Activated CD8-positive, alpha-beta memory T cell treated with anti-CD3 and anti-CD28 coated beads for 1 hour (primary cell): ENCODE measurements around the gene ZNF451.

Source experiments
- DNase-seq, 2 donors: peaks; one replicate each; pipeline ENCODE4 v3.0.0-alpha.2; 2020; ENCODE audit warnings: low read depth in 1 of 2; ENCODE audit errors: extremely low read depth in 1 of 2

Gene ZNF451

DNA sequence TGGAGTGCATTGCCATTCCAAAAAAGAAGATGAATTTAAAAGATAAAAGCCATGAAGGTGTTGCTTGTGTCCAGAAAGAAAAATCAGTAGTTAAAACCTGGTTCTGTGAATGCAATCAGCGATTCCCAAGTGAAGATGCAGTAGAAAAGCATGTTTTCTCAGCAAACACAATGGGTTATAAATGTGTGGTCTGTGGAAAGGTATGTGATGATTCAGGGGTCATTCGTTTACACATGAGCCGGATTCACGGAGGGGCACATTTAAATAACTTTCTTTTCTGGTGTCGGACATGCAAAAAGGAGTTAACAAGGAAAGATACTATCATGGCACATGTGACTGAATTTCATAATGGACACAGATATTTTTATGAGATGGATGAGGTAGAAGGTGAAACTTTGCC lies 57.4 kb downstream of the ZNF451 start:
- no peak for DNase-seq

DNA sequence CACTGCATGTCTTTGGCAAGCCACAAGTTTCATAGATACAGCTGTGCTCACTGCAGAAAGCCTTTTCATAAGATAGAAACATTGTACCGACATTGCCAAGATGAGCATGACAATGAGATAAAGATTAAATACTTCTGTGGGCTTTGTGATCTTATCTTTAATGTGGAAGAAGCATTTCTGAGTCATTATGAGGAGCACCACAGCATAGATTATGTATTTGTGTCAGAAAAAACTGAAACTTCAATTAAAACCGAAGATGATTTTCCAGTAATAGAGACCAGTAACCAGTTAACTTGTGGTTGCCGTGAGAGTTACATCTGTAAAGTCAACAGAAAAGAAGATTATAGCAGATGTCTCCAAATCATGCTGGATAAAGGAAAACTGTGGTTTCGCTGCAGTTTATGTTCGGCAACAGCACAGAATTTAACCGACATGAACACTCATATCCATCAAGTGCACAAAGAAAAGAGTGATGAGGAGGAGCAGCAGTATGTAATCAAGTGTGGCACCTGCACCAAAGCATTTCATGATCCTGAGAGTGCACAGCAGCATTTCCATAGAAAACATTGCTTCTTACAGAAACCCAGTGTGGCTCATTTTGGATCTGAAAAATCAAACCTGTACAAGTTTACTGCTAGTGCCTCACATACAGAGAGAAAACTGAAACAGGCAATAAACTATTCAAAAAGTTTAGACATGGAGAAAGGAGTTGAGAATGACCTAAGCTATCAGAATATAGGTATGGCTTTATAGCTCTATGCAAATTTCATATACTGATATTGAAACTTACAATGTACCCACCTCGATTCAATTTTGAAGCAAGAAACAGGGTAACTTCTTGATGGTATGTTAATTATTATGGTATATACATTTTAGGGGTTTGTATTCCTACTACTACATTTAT lies 58.2 kb downstream of the ZNF451 start:
- DNase-seq = no peak

DNA sequence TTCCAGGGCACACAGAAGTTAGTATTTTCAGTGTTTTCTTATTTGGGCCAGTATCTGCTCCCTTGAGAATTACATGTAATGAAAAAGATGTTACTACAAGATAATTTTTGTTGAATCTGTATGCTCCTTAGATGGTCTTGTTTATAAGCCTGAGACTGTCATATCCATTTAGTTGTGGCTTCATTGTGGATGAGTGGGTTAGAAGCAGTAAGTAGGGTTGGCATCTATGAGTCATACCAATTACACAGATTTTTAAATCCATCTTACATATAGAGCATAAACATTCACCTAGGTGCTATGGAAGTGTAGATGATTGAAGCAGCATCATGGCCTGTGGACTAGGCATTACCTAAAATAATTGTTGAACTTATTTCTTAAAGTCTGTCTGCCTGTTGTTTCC lies 68.7 kb downstream of the ZNF451 start:
- no peak for DNase-seq

DNA sequence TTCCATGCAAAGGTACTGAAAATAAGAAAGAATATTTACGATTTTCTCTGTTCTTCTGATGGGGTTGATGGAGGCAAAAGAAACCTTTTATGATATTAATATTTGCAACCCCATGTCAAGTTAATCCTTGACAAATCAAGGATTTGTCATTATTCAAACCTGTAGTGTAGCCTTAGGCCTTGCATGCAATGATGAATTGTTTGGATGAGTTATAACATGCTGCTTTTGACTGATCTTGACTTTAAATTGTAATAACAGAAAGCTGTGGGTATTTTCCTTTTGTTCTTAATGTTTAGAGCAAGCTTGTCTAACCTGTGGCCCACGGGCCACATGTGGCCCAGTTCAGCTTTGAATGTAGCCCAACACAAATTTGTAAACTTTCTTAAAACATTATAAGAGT lies 69.1 kb downstream of the ZNF451 start:
- no peak for DNase-seq

DNA sequence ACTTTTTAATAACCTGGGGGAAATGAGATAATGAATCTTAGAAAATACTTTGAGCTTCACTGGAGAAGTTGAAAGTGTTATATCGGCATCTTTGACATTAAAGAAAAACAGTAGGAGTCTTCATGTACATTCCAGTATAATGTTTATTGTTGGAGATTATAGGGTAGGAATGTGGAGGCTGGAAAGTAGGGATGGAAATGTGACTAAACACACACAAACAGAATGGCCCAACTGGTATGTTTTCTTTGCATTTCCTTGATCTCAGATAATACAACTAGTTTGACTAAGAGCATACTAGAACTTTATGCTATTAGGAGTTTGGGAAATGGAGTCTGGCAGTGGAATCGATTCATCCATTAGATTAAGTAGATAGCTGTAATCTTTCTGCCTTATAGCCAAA lies 72.0 kb downstream of the ZNF451 start:
- no peak for DNase-seq

DNA sequence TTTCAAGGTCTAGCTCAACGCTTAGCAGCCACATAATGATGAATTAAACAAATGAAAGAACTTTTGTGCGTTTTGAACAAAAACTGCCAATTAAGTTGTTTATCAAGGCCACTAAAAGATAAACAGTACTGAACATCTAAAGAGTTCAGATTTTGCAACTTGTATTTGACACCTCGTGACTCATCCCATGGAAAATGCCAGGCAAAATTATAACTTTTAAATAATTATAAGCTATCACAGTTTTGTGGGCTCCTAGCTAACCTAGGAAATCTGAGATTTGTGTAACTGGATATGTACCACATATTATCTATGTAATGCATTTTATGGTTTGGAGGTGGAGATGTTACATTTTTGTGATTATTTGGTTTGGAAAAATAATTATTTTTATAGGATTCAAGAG lies 72.5 kb downstream of the ZNF451 start:
- DNase-seq = no peak

DNA sequence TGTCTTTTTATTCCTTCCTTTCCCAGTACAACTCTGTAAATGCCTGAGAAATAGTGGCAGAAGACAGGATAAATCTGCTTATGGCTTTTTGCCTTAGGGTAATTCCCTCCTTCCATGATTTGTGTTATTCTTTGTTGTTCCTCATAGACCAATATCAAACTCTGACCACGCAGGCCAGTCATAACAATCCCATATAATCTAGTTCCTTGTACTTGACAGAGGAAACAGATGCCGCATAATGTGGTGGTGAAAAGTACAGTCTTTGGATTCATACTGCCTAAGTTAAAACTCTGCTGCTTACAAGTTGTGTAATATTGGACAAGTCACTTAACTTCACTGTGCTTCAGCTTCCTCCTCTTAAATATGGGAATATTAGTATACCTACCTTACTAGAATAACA lies 74.0 kb downstream of the ZNF451 start:
- DNase-seq = no peak

DNA sequence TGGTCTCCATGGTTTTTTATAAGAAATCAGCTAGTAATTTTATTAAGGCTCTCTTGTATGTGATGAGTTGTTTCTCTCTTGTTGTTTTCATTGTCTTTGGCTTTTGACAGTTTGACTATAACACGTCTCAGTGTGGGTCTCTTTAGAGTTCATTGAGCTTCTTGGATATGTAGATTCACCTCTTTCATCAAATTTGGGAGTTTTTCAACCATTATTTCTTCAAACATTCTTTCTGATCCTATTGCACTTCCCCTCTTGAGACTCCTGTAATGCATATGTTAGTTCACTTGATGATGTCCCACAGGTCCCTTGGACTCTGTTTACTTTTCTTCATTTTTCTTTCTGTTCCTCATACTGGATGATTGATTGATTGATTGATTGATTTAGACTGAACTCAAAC lies 75.1 kb downstream of the ZNF451 start:
- no peak for DNase-seq

DNA sequence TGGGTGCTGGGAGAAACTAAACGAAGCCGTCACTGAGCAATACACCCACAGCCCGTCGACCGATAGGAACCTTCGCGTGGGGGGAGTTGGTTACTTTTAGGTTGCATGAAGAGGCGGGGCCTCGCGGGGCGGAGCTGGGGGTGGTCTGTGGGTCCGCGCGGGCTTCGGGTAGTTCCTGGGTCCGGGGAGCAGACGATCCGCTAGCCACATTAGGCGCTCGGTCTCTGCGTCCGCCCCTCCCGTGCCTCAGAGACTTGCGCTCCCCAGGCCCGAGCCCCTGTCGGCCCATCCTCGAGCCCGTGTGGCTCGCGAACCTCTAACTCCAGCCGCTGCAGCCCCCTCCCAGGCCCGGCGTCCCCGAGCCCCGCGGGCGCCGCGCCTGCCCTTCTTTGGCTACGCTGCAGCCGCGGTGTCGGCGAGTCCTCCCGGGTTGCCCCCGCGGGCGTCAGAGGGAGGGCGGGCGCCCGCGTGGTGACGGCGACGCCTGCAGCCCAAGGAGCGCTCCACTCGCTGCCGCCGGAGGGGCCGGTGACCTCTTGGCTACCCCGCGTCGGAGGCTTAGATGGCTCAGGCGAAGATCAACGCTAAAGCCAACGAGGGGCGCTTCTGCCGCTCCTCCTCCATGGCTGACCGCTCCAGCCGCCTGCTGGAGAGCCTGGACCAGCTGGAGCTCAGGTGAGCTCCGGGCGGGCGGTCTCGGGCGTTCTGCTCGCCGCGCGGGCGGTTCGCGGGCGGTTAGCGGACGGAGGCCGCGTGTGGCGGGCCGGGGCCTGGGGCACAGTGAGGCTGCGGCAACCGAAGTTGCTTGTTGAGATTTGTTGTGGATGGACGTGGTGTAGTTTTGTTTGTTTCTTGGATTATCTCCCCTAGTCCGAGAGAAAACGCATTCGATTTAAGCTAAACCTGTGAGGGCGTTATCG lies 82.4 kb downstream of the ZNF451 start, which contains the start of gene BAG2:
BAG2 (plus strand) TSS at position 191 of the 920 bp plus-strand sequence; CDS start at position 563, 372 bp downstream.
- peak; percentile 76 to 77 for DNase-seq

DNA sequence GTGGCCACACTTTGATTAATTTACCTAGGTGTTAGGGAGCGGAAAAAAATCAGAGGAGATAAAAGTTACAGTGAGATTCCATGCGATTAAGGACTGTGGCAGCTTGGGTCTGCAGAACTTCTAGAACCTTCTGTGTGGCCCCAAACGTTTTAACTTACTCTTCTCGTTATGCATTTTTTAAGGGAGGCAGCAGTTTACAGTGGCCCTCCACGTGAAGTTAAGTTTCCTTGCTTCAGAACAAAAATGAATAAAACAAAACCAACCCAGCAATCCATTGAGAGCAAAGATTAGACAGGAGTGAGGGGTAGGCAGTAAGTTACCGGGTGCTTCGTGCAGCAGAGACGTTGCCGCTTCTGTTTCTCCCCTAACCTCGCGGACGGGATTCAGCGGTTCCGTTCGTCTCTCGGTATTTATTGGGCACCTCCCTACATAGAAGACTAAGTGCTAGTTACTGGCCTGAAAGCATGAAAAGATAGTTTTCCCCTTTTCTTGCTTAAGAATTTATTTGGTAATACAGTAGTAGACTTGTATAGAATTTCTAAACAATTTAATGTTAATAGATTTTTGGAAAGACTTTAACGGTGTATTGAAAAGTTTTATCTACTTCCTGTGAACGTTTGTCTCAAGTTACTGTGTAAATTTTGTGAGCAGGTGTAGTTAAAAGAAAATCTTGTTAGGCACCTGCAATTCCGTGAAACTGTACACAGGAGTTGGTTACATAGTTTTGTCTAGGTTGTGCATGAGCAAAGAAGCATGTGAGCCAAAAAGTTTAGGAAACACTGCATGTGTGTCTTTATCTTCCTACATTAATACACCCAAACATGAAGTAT lies 83.3 kb downstream of the ZNF451 start:
- no peak for DNase-seq

DNA sequence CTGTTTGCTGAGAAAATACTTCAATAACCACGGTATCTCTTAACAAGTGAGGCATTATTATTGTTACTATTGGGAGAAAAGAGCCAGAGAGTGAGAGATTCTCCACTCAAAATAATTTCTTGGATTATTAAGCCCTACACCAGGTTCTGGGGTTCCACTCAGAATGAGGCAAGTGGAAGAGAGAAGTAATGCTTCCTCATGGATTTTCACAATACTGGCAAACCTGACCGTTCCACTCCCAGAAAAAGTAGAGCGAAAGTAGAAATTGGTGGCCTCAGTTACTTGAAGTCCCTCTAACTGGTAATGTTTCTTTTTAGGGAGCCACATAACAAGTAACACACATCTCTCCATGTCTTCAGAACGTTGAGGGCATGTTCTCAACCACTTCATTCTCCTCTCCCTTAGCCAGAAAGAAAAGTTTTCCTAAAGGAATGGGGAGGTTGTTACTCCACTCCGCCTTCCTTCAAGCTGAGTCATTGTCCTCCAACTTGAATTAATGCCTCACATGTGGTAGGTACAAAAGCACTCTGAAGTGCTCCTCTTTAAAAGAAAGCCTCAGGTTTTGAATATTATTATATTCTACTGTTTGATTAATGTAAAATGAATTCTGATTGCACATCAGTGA lies 84.0 kb downstream of the ZNF451 start:
- DNase-seq = no peak

DNA sequence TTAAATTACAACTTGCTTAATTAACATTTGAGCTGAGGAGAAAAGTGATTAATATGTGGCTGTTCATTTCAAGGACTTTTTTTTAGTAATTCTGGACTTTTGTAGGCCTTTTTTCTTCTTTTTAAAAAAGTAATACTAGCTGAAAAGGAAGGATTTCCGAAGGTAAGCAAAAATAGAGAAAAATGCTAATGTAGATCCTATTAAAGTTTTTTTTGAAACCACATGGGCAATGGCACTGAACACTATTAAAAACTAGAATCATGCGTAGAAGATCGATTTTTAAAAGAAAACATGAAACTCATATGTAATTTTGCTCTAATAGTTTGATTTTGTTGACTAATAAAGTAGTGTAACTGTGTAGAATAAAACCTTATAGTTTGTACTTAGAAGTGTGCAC lies 84.5 kb downstream of the ZNF451 start:
- DNase-seq = no peak

DNA sequence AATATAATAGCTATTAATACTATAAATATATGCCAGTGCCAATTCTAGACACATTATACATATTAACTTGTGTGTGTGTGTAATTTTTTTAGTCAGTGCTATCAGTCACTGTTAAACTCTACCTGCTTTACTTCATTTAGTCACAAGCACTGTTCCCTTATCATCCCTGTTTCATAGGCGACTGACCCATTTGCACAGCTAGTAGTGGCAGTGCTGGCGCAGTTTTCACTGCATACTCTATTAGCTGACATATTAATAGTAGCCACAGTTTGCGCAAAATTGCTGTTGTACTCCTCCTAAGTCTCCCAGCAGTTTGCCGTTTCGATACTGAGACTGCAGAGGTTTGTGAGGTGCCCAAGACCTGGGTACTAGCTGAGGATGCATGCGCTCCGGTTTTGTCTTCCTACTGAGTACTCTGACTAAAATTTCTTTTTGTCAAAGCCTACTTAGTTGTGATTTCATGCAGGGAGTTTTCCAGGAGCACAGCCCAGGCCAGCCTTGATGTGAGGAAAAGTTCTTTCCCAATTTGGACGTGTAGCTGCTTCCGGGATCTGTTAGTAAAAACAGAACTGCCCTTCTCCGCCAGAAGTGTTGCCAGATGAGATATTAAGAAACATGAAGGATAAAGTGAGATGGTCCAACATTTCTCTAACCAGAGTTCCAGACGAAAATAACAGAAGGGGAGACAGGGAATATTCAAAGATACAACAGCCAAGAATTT lies 87.7 kb downstream of the ZNF451 start:
- no peak for DNase-seq

DNA sequence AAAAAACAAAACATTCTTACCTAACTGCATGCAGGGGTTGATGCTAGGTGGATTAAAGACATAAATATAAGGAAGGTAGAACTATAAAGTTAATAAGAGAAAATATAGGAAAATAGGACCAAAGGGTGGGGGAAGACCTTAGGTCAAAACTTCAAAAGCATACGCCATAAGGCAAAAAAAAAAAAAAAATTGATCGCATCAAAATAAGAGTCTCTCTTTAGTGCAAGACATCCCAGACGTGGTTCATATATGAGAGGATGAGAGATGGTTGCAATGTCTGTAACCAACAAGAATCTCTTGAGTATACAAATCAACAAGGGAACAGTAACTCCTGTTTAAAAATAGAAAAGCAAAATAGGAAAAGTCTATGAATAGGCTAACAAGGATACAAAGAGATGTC lies 90.6 kb downstream of the ZNF451 start:
- DNase-seq = no peak

DNA sequence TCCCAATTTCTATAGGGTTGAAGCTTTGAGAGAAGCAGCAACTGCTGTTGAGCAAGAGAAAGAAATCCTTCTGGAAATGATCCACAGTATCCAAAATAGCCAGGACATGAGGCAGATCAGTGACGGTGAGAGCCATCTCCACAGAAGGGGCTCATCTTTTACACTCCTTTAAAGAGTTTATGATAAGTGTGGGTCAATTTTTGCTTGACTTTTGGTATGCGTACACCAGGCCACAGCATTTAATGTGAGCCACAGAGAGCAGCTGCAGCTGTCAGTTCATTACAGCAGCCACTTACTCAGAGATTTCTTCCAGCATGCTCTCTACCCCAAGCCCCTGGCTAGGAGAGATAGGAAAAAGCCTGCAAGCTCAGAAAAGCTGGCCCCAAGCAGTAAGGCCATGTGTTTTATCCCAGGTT lies 92.0 kb downstream of the ZNF451 start:
- DNase-seq = no peak

DNA sequence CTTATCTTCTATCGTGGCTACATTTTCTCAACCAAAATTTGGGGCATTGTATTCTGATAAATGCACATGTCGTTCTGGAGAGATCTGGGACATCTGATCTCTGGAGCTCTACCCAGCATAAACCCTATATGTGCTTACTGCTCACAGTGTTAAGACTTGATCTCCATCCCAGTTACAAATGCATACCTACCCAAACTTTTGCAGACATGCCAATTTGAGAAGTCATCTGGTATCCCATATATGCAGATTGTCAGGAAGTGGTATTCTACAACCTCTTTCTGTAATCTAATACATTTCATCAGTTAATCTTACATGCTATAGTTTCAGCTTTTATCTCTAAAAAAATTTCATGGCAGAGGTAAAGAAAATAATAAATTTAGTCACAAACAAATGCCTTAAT lies 93.3 kb downstream of the ZNF451 start:
- DNase-seq = no peak

DNA sequence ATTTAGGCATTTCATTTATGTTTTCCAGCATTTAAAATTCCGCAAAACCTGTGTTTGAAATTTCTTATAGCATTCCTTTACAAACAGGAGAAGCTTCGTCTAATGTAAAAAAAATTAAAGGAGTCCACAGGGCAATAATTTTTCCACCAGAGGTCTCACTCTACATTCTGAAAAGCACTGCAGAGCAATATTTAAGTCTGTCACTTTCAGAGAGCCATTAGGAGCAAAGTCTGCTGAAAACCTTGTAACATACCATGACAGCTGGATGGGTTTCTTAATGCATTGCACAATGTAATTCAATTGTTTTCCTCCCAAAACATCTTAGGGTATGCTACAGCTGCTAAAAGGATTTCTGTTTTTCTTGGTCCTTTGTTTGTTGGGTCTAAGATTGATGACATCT lies 100.2 kb downstream of the ZNF451 start:
- no peak for DNase-seq

DNA sequence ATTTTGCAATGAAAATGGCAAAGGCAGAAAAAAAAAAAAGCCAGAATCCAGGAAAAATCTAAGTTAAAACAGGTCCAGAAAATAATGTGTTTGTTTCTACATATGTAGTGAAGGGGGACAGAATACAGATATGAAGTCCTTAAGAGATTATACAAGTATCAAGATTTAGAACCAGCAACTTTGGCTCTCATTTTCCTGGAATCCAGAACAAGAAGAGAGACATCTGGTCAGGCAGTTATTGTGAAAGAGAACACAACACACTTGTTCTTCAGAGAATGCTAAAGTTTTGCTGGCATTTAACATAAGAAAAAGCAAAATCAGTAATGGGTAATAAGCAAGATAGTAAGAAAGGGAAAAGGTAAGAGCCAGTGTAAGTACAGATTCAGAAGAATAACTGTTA lies 103.2 kb downstream of the ZNF451 start:
- DNase-seq = no peak

DNA sequence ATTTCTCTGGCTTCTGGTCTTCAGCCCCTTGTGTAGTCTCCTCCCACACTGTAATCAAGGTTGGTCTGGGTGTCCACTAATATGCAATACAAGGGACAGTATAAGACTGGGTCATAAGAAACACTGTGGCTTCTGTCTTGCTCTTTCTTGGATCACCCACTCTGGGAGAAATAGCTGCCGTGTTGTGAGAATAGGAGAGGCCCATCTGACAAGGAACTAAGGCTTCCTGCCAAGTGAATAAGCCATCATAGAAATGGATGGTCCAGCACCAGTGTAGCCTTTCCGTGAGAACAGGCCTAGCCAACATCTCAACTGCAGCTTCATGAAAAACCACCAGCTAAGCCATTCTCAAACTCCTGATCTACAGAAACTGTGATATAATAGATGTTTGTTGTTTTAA lies 105.5 kb downstream of the ZNF451 start:
- DNase-seq = no peak
